IPS-NIHi7 (cell line): ENCODE results near the gene PLIN4.

ENCODE experiments used
- DNase-seq: peaks from one replicate; pipeline ENCODE4 v3.0.0; 2012; ENCODE audit warnings: mixed read lengths; ENCODE audit errors: extremely low spot score

The PLIN4 gene

DNA sequence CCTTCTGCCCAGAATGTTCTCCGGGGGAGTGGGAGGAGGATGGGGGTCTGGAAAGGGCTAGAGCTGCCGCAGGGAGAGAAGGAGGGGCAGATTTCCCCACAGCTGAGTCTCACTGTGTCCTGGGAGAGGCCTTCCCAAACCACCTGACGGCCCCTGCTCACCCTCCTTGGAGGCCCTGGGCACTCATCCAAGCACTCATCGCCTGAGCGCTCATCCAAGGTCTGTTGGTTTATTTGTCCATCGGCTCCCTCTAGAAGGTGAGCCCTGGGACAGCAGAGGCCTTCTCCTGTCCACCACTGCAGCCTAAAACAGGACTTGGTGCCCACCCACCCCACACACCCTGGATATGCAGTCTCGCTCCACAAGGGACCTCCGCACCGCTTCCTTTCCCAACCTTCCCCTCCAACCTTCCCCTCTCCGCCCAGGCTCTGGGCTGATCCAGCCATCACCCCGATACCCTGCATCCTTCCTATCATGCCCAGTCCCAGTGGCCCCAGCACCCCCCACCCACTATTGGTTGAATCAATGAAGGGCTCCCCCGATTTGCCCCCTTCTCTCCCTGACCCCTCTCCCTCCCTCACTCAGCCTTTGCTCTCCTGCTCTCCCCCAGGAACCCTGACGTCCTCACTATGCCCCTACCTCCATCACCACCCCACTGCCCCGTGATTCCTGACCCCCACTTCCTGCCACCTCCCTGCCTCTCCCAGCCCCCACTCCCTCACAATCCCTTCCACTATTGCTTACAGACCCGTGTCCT lies 62.4 kb downstream of the PLIN4 start:
- peak; percentile 12 for DNase-seq

- DNase-seq, result peak; percentile 8
Measured at GRCh38 chr19:4454747-4455718, 63.3 kb downstream of the PLIN4 start.

DNA sequence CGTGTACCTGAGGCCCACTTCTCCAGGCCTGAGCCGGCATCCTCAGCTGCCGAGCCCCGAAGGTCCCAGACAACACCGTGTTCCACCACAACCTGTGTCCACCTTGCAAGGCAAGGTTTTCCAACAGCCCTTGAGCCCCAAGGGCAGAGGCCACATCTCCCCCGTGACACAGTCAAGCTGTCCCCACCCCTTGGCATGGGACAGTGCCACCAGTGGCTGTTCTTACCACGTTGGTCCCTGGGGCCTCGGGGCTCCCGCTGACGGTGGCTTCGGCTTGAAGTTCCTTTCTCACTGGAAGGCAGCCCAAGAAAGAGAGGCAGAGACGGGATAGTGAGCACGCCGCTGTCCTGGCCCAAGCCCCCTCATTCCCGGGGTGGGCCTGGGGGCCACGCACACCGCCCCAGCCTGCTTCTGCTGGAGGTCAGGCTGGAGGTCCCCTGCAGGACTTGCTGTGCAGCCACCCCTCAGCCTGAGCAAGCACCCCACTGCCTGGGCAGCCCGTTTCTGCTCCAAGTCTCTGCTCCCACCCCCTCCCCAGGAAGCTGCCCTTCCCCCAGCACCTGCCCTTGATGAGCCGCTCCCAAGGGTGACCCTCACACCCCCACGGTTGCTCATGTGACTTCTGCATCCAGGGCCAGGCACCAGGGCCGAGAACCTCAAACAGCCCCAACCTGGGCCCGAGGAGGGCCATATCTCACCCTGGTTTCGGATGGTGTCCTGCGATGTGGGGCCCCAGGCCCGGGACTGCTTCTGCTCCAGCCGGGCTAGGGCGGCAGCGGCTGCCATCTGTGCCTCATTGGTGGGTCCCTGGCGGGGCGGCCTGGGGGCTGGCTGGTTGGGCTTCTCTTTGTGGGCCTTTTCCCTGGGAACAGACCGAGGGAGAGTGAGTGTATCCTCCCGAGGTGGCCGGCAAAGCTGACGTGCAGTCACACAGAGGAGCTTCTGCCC lies 64.8 kb downstream of the PLIN4 start:
- DNase-seq, result no peak

- no peak for DNase-seq
Measured at GRCh38 chr19:4452230-4452990, 65.9 kb downstream of the PLIN4 start.
